ENCODE results near the gene TMEM52.

- TF ChIP-seq CTCF (IDR thresholded peaks at IDR 0.05) = no peak
- TF ChIP-seq ZFX (IDR thresholded peaks at IDR 0.05; ENCODE audit: borderline replicate concordance) = no peak
Measured at GRCh38 chr1:1908506-1908791, 10.6 kb downstream of the TMEM52 start.
